GM12878 (cell line): Measurements from ENCODE around the gene SENP3. TPM values are rescaled to one million over a fixed set of nuclear protein-coding genes. Genes with fewer than 3 reads are reported as not detected.

Experiments
- ATAC-seq: fragments of 200-7000 bp; cut with Tn5 transposase; 3 replicates; pipeline ENCODE4 v1.9.1; 2020; ENCODE audit warnings: mild to moderate bottlenecking, moderate library complexity
- BruUV-seq: library from RNA; stranded (reverse); fragments of 400-500 nt; replicated peaks from 2 replicates; lab custom pipeline; 2021; lab: Mats Ljungman, UMichigan
- CTCF ChIA-PET: fragments of 300-600 bp; sonication (Branson Sonifier 250); formaldehyde crosslinking; extraction: SDS; loops from one replicate; lab custom pipeline; 2021; ENCODE audit warnings: inconsistent platforms; lab: Yijun Ruan, JAX
- POLR2A ChIA-PET: fragments of 350-600 bp; formaldehyde crosslinking; extraction: SDS; loops from one replicate; lab custom pipeline; 2021; ENCODE audit warnings: inconsistent platforms; lab: Charles Lee
- RAD21 ChIA-PET: fragments of 300-600 bp; sonication (Branson Sonifier 250); formaldehyde crosslinking; loops from one replicate; lab custom pipeline; 2023; ENCODE audit warnings: antibody characterized with exemption; ENCODE audit not compliant: unreplicated experiment; lab: Charles Lee
- SMC1A ChIA-PET: fragments of 300-600 bp; sonication (Branson Sonifier 250); formaldehyde crosslinking; loops from one replicate; lab custom pipeline; 2023; ENCODE audit not compliant: unreplicated experiment, uncharacterized antibody; lab: Charles Lee
- DNase-seq: peaks from one replicate; pipeline ENCODE4 v3.0.0-alpha.2; 2011; ENCODE audit warnings: low read depth, low spot score
- FAIRE-seq: peaks from 3 replicates; lab custom pipeline; 2011; peaks lifted over from hg19 to GRCh38; lab: Jason Lieb, UNC
- H2AFZ ChIP-seq: 2 replicates; pipeline ENCODE4 v1.6.0; 2011; ENCODE audit warnings: low read depth, low read length, control low read depth; ENCODE audit not compliant: control insufficient read depth
- H3K27ac ChIP-seq: 2 replicates; pipeline ENCODE4 v1.5.1; 2011; ENCODE audit warnings: control low read depth; ENCODE audit not compliant: control insufficient read depth, insufficient read depth
- H3K27me3 ChIP-seq, 2 experiments: replicated peaks in 1 of 2; 2 replicates each; pipeline versions ENCODE4 v1.6.0 to v1.6.1; 2011; ENCODE audit warnings: low read length in 1 of 2; ENCODE audit not compliant: control insufficient read depth in 2 of 2, insufficient read depth in 2 of 2
- H3K36me3 ChIP-seq, 2 experiments: 2 replicates each; pipeline ENCODE4 v1.5.1; 2011; ENCODE audit warnings: low read length in 1 of 2; ENCODE audit not compliant: control insufficient read depth in 2 of 2, insufficient read depth in 2 of 2
- H3K4me1 ChIP-seq: 2 replicates; pipeline ENCODE4 v1.6.1; 2011; ENCODE audit warnings: mild to moderate bottlenecking, low read length, moderate library complexity, mixed read lengths; ENCODE audit not compliant: control insufficient read depth, insufficient read depth
- H3K4me2 ChIP-seq: 2 replicates; pipeline ENCODE4 v1.6.0; 2011; ENCODE audit warnings: control low read depth; ENCODE audit not compliant: control insufficient read depth, insufficient read depth
- H3K4me3 ChIP-seq: fragments of 200-600 bp; sonication (generic); 2 replicates; pipeline ENCODE4 v1.5.1; 2016
- H3K79me2 ChIP-seq: 2 replicates; pipeline ENCODE4 v1.6.0; 2011; ENCODE audit warnings: low read length; ENCODE audit not compliant: control insufficient read depth, insufficient read depth
- H3K9ac ChIP-seq: 2 replicates; pipeline ENCODE4 v1.8.0; 2011; ENCODE audit warnings: low read length, control low read depth, mixed read lengths; ENCODE audit not compliant: control insufficient read depth, insufficient read depth
- H3K9me3 ChIP-seq: replicated peaks from 3 replicates; pipeline ENCODE4 v1.5.1; 2011; ENCODE audit warnings: mild to moderate bottlenecking, low read length; ENCODE audit not compliant: control insufficient read depth, insufficient read depth
- H4K20me1 ChIP-seq: 2 replicates; pipeline ENCODE4 v1.6.0; 2011; ENCODE audit not compliant: control insufficient read depth, insufficient read depth
- IKZF1 ChIP-seq: fragments of 450-650 bp; conservative IDR thresholded peaks from 2 replicates; pipeline ENCODE4 v1.6.1; 2017; ENCODE audit warnings: antibody characterized with exemption, mild to moderate bottlenecking
- TAF1 ChIP-seq: IDR thresholded peaks from 2 replicates; pipeline ENCODE4 v1.6.1; 2011; ENCODE audit warnings: mild to moderate bottlenecking, low read depth, low read length, borderline replicate concordance
- WGBS: methylation state at CpG from one replicate; pipeline ENCODE4 v1.1.6; 2016; ENCODE audit warnings: low lambda C conversion rate; ENCODE audit not compliant: insufficient replicate concordance, insufficient coverage; ENCODE audit errors: missing lambda C conversion rate; 5-methylcytosine and 5-hydroxymethylcytosine counted together
- in situ Hi-C: fragments of 300-500 bp; cut with MboI; formaldehyde crosslinking; loops from 9 replicates; pipeline ENCODE4 v1.14.3; 2018; ENCODE audit warnings: mixed read lengths
- intact Hi-C: fragments of 100-400 bp; cut with micrococcal nuclease; formaldehyde crosslinking; loops from one replicate; pipeline ENCODE4 v1.14.2; 2022; ENCODE audit not compliant: unreplicated experiment
- polyA plus RNA-seq, 11 experiments: library from polyadenylated mRNA; depleted of rRNA in 4 of 11; unstranded in 6 of 11; stranded (reverse) in 5 of 11; fragments of >200 nt; fragmentation: Nextera tagmentation in 4 of 11; fragmentation: Illumina TruSeq in 1 of 11; extraction: Ambion mirVana in 4 of 11; extraction: Trizol in 1 of 11; gene quantifications; 1 replicate in 1 of 11; 2 replicates in 10 of 11; pipeline versions ENCODE4 v1.2.1 to v1.2.3, GENCODE V29; 2011 to 2016; ENCODE audit warnings: inconsistent platforms in 2 of 11, missing spikeins in 2 of 11, low read depth in 1 of 11
- total RNA-seq, 4 experiments: library from RNA; depleted of rRNA in 3 of 4; stranded (reverse); fragments of >200 nt in 3 of 4; fragmentation: Illumina TruSeq in 1 of 4; extraction: Trizol in 1 of 4; gene quantifications; 2 replicates each; pipeline versions ENCODE4 v1.2.1 to v1.2.3, GENCODE V29; 2013 to 2021

Gene SENP3
- total and polyA plus RNA-seq, 10 of the 15 experiments (the other 5 are each of a cell fraction or from before 2014, with no cell fraction given): 1.8 to 113 (median 72.3) TPM

DNA sequence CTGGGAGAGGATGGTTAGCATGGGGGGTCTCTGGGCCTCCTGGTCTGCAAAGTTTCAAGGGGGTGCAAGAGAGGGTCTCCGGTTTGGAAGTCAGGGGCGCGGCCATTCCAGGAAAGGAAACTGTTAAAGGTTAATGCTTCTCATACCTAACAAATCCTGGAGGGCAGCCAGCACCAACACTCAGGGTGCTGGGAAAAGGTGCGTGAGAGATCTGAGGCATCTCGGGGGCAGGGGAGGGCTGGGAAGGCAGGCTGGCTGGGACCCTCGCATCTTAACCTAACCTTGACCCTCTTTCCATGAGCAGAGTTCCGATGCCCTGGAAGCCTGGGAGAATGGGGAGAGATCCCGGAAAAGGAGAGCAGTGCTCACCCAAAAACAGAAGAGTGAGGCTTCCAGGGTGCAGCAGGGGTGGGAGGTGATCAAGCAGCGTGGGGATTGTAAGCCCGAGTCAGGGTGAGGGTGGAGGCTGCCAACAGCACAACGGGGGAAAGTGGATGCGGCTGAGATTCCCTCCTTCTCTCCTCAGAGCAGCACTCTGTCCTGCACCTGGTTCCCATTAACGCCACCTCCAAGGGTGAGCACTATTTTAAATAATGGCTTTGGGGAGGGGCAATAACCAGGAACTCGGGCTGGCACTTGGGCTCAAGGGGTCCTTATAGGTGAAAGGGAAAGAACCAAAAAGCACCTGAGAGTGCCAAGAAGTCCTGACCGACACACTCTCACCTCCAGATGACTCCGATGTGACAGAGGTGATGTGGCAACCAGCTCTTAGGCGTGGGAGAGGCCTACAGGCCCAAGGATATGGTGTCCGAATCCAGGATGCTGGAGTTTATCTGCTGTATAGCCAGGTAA, 2.2 kb upstream of the SENP3 start:
- SMC1A ChIA-PET: interaction anchor here (0.8 to 4.9 kb wide), 34 partner anchors 10 to 230 kb away, joined by 3 to 67 read pairs (median 5); partner anchors contain the start of genes CD68, TMEM102, TMEM95 and TNFSF12
- BruUV-seq: no TSS peak

More for the DNA sequence above, 2.2 kb upstream of the SENP3 start:
- ATAC-seq: no peak
- POLR2A ChIA-PET: interaction anchor here (0.5 to 4.2 kb wide), 17 partner anchors 7 to 204 kb away, joined by 3 to 36 read pairs (median 4); partner anchors contain the start of genes MPDU1, POLR2A, TMEM102 and TMEM95
- peak overlapping the region; percentile 66; the same call in 1 of the 2 replicates for H3K4me3 ChIP-seq
- CTCF ChIA-PET: interaction anchor here (0.6 to 6.2 kb wide), 45 partner anchors 7 to 282 kb away, joined by 3 to 192 read pairs (median 7); partner anchors contain the start of genes ACAP1, CD68, CHRNB1 and FGF11
- RAD21 ChIA-PET: interaction anchor here (0.6 to 4.9 kb wide), 27 partner anchors 12 to 278 kb away, joined by 3 to 84 read pairs (median 5); partner anchors contain the start of genes ACAP1, CD68, CHRNB1 and FGF11
- TF ChIP-seq TAF1 (no peak), IKZF1 (0 out of 2 replicates have a peak, but pooled peaks have one; percentile 19)
- H2AFZ ChIP-seq: no peak overlapping the region
- peaks cover 29% of the 10 kb centered on the region for H3K79me2 ChIP-seq
- WGBS: 83% methylated on average over 16 of the region's 18 CpGs
- peak overlapping the region; percentile 92 for H3K4me2 ChIP-seq
- peaks cover 0 to 2% of the 10 kb centered on the region in 2 experiments; a peak in 1 of 4 replicates for H3K36me3 ChIP-seq
- no peak for FAIRE-seq
- no peak for DNase-seq
- H3K9ac ChIP-seq: peak overlapping the region; percentile 70
- no peaks in the 10 kb centered on the region for H3K9me3 ChIP-seq
- no peaks in the 10 kb centered on the region for H3K27me3 ChIP-seq
- H3K4me1 ChIP-seq: peaks cover 37% of the 10 kb centered on the region
- intact Hi-C loops: loop anchor here (2.0 to 5.0 kb wide), 4 partner anchors 37 to 203 kb away; partner anchors contain the start of genes FGF11 and TMEM102
- in situ Hi-C loops: loop anchor here (25.0 kb wide), 1 partner anchor 522 kb away; the partner anchor contains the start of genes SLC16A11 and SLC16A13
- H3K27ac ChIP-seq: 0 out of 2 replicates have a peak overlapping the region, but pooled peaks have one; percentile 2
- no peaks in the 10 kb centered on the region for H4K20me1 ChIP-seq
